HG02840 (cell line): ENCODE results near the gene ABR.
"Not testable (repeated sequence)": the region's sequence is repeated elsewhere in the genome, so short reads cannot be mapped to it uniquely, and the experiment has no call there.

ENCODE experiments used
- ATAC-seq: cut with Tn5 transposase; IDR thresholded peaks from one replicate; pipeline ENCODE4 v1.9.1; 2021; ENCODE audit warnings: mild to moderate bottlenecking, moderate library complexity, moderate number of reproducible peaks; ENCODE audit not compliant: unreplicated experiment, low FRiP score

The ABR gene

DNA sequence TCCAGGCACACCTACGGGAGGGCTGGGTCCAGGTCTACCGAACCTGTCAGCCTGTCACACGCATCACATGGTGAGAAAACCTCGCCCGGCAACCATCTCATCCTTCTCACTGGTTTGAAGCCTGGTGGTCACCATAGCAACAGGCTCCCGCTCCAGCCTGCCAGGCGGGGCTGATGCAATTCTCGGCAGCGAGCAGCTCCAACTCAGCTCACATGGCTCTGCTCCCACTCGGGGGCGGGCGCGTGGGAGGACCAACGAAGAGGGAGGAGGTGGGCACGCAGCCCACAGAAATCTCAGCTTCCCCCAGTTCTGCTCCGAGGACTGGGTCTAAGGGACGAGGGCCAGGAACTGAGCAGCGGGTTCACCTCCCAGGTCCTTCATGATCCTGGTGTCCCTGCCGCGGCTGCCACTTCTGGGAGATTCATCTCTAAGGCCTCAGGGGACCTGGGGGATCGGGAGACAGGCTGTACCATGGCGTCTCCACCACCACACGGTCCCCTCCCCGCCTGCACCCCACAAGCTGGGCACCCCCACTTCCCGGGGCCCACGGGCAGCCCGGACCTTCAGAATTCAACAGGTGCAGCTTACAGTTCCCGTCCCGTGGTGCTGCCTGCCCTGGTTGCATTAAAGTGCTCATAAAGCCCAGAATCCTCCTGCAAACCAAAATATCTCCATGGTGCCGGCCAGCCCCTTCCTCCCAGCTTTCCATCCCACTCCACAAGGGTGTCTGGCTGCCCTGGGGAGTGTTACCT is 25.8 kb downstream of the ABR start:
- ATAC-seq, result no peak

DNA sequence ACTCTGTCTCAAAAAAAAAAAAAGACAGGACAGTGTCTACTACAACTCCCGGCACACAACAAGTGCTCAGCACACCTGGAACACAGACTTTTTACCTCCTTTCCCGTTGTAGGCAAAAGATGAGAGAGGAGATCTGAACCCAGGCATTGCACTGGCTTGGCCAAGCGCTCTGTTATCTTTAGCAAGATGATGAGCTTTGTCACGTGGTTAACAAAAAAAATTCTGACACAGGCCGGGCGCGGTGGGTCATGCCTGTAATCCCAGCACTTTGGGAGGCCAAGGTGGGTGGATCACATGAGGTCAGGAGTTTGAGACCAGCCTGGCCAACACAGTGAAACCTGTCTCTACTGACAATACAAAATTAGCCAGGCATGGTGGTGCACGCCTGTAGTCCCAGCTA is 27.2 kb downstream of the ABR start:
- not testable (repeated sequence) for ATAC-seq

DNA sequence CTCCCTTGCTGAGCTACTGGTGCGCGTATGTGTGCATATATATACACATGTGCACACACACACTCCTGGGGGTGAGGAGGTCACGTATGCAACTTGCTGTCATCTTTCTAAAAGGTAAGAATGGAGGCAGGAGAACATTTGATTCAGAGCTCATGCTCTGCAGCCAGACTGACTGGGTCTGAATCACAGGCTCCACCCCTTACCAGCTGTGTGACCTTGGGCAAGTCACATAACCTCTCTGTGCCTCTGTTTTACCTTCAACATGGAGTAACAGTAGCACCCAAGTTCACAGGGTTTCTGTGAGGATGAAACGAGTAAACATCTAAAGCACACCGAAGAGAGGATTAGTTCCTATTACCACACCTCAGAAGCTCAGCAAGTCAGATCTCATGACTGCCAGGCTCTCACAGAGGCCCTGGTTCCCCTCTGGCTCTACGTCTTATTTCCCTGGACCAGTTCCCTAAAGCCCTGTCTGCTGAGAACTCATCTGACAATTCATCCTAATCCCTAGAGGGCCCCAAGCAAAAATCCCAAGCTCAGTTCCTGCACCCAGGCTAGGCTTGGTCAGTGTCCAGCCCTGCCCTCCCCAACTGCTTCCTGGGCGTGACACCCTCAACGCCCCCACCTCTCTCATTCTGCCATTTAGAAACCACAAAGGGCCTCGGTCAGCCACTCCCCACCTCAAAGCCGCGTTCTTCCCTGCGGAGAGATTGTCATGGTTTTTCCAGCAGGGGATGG is 28.7 kb downstream of the ABR start:
- no peak for ATAC-seq

DNA sequence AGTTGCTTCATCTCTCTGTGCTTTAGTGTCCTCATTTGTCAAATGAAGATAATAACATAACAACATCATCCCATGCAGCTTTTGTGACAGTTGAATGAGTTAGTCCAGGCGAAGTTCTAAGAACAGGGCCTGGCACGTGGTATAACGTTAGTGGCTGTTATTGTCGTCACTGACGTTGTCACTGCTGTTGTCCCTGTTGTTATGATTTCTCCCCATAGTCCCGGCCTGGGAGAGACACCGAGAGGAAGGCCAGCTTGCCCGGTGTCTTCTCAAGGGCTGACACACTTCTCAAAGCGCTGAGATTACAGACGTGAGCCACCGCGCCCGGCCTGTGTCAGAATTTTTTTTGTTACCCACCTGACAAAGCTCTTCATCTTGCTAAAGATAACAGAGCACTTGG is 29.9 kb downstream of the ABR start:
- ATAC-seq, result no peak

DNA sequence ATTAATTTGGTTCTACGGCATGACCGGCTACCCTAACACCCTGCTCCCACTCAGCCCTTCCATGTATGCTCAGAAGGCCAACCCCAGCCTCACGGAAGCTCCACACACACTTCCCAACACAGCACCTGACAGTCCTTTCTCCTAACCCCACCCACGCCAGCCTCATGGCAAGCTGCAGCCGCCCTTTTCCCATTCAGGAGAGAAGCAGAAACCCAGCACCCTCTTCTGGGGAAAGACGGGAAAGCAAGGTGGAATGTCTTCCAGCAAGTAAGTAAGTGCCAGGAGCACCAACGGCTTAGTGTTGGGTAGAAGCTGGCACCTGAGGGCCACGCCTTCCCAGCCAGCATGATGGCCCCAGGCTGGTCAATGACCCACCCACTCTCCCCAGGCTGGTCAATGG is 32.1 kb downstream of the ABR start:
- ATAC-seq, result no peak

DNA sequence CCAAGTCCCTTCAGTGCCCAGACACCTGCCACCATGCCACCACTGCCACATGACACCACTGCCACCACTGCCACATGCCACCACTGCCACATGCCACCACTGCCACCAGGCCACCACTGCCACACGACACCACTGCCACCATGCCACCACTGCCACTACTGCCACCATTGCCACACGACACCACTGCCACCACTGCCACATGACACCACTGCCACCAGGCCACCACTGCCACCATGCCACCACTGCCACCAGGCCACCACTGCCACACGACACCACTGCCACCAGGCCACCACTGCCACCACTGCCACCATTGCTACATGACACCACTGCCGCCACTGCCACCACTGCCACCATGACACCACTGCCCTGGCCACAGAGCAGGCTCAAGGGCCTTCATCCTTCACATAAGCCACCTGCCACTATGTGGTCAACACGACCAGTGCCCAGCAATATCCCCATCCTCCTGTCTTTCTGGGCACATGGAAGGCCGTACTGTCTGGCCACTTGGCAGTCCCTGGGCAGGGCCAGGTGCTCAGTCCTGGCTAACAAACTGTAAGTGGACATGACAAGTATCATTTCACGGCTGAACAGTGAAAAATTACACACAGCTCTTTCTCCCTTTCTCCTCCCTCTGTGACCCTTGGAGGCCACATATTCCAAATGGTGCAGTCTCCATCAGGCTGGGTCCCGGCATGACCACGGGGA is 33.1 kb downstream of the ABR start:
- no peak for ATAC-seq

DNA sequence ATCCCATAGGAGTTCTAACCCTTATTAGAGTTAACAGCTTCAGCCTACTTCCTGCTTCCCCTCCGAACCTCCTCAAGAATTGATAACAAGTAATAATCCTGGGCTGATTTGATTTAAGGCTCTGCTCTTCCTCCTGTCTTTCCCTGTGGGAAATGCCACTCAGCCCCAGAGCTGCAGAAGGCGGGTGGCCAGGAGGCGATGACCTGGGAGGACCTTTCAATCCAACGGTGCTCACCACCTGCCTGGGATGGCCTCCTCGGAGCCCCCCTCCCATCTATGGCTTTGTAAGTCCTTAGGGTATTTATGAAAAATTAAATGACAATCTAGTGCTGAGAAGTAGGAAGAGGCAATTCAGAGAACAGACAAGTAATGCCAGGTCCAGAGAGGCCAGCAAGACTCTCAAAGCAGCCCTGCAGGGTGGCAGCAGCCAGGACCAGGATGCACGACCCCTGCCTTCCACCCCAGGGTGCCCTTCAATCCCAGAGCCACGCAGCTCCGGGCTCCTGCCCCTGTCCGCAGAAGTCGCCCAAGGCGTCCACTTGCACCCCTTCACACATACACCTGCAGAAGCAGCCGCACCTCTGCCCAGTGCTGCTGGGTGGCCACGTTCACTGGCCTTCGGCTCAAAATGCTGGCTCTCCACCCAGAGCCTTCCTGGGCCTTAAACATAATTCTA is 34.3 kb downstream of the ABR start:
- ATAC-seq, result no peak

DNA sequence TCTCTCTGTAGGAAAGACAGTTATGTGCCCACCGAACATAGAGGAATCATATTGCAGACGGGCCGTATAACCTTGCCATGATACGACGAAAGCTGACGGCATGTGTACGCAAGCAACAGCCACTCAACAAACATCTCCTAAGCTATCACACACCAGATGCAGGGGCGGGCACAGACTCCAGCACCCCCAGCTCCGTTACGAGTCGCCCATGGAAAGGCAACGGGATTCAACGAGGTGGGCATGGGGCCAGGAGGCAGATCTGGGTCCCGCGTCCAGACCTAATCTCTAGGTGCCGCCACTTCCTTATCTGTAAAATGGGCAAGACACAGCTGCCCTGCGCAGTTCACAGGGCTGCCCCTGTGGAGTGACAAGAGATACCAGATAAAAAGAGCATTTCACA is 35.6 kb downstream of the ABR start:
- no peak for ATAC-seq

DNA sequence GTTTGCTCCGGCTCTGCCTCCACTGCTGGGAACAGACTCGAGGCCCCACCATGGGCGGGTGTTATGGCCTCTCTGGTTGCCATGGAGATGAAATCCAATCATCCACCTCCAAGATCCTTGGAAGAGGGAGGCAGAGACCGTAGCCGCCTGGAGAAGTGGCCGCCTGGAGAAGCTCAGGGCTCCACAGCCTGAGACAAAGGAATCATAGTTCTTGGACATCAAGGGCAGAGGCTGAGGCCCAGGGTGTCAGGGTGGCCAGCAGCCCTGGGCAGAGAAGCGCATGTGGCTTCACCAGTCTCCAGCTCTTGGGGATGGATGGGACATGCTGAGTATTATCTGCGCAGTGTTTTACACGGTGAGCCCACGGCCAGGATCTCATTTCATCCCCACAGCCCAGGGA is 36.2 kb downstream of the ABR start:
- no peak for ATAC-seq

DNA sequence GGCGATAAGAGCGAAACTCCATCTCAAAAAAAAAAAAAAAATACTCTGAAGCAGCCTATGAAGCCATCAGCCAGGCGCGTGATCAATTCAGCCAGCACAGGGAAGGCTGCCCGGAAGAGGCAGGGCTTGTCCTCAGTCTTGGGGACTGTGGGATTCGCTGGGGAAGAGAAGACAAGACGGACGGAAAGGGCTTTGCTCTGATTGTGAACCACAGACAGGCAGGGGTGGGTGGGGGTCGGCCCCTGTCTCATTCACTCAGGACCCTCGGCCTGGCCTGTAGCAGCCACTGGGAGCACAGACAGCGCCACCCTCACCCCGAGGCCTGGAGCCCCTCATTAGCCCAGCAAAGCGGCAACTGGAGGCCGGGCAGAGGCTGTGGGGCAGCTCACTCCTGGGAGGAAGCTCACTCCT is 37.2 kb downstream of the ABR start:
- no peak for ATAC-seq

DNA sequence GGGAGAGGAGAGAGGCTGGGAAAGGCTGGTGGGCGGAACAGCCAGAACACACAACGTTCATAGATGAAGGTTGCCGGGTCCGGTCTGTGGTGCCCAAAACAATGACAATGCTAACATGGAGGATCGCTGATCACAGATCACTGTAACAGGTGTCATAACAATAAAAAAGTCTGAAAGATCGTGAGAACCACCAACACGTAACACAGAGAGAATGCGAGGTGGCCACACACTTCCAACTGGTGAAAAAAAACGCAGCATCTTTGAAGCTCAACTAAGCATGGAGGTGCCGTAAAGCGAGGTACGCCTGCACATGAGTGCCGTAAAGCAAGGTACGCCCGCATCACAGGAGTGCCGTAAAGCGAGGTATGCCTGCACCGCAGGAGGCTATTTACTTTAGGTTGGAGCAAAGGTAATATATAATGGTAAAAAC is 42.3 kb downstream of the ABR start:
- ATAC-seq, result no peak

DNA sequence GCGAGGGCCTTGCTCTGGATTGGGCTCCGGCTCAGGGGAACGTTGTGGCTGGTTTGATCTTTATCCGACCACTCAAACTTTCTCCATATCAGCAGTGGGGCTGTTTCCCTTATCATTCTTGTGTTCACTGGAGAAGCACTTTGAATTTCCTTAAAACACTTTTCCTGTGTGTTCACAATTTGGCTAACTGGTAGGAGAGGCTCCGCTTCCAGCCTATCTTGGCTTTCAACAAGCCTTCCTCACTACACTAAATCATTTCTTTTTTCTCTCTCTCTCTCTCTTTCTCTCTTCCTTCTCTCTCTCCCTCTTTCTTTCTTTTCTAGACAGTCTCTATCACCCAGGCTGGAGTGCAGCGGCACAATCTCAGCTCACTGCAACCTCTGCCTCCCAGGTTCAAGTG is 43.0 kb downstream of the ABR start:
- no peak for ATAC-seq

DNA sequence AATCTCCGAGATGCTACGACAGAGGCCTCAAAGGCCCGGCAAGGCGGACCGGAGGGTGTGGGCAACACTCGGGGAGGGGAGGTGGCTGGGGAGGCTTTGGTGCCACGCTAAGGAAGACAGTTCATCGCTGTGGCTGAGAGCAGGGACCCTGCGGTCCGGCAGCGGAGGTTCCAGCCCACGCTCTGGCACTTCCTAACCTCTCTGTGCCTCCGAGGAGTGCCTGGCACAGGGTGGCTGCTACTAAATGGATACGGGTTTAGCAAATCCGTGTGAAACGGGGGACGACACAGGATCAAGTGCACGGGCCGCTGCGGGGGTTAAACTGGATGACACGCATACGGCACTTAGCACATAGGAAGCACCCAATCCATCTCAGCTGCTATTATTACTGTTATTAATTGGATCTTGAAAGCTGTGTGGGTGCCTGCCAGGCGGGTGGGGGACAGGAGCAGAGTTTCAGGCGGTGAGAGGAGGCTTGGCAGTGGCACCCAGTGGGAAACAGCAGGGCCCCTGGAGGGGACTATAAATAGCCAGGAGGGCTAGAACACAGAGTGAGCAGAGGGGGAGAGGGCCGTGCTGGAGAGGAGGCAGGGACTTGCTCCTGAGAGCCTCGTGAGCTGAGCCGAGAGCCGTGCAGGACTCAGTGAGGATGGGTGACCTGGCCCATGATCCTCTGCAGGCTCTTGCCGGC is 45.0 kb downstream of the ABR start:
- ATAC-seq, result no peak

DNA sequence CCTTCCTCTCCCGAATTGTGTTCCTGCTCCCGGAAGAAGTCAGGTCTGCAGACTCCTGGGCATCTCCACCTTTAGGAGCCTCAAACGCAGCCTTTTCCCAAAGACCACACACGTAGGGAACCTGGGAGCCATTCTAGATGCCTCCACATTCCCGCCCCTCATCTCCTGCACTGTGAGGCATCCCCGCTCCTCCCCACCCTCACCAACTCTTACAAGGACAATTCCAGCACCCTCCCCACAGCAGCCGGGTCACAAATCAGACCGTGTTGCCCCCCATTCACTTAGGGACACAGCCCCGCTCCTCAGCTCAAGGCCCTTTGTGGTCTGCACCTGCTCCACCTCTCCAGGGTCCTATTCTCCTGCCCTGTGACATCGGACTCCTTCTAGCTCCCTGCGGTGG is 49.6 kb downstream of the ABR start:
- no peak for ATAC-seq

DNA sequence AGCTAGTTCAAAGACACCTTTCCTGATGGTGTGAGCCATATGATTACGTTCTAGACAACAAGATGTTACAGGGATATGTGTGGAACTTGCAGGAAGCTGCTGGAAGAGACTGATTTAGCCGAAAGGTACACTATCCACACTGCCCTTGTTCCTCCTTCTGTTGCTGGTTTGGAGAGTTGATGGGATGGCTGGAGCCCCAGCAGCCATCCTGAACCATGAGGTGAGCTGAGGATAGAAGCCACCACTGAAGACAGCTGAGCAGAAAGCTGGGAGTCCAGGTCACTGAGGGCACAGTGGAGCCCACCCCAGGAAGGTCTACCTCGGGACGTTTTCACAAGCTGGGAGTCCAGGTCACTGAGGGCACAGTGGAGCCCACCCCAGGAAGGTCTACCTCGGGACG is 51.3 kb downstream of the ABR start:
- ATAC-seq, result not testable (repeated sequence)

DNA sequence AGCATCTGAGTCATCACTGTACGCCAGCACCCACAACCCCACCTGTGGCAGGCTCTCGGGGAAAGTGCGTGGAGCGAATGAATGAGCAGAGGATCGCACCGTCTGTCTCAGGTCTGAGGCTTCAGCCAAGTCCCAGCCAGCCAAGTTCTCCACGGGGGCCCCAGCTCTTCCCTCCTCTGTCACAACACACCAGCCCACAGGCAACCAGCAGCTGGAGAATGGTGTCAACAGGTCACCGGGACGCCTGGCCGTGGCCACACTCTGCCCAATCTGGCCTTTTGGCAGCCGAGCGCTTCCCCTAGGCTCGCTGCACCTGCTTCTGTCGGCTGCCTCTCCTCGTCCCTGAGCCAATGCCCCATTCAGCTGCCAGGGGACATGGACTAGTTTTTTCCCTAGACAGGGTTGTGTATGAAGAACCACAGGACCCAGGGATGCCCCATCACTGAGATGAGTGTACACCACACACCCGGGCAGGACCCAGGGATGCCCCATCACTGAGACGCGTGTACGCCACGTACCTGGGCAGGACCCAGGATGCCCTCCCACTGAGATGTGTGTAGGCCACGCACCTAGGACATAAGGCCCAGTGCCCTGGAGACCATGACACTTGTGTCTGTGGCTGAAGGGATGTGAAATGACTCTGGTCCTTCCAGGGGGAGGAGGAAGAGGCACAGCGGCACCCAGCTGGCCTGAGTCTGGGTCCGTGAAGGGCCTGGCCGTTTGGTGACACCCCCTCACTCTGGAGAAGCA is 52.8 kb downstream of the ABR start:
- no peak for ATAC-seq

DNA sequence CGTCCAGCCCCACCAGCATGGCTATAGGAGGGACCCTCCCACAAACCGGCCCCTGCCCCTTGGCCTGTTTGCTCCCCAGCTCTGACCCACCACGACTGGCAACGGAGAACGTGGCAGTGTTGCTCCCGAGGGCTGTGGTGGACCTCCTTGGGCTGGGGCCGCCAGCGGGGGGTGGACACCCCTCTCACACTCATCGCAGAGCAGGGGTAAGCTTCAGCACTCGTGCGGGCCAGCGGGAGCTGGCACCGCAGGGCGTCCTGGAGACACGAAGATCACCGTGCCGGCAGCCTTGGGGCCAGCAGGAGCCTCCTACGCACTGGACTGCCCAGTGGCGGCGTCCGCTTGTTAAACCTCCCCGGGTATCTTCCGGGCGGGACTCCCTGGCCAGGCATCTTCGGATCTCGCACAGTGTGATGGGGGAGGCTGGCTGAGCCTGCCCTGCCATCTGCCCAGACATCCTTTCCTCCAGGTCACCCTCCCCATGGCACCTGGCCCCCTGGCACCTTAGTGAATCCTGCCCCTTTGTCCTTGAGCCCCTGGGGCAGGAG is 53.5 kb downstream of the ABR start:
- ATAC-seq, result no peak

DNA sequence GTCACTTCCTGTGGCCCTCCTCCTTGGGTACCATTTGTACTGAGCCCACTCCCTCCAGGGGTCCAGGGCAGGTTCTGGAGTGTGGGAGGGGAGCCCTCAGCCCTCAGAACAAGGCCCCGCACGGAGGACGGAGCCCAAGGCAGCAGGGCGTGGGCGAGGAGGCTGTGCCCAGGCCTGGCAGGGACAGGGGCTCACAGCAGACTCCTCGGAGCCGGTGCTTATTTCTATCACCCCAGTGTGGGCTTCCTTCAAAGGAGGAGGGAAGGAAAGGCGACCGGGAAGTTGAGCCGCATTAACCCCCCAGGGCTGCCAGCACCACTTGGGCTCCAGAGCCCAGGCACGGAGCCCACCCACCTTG is 54.0 kb downstream of the ABR start:
- ATAC-seq, result no peak
